H9 (cell line): ENCODE results near the gene ATG5. TPM values are rescaled to one million over a fixed set of nuclear protein-coding genes. Genes with fewer than 3 reads are reported as not detected.

Source experiments
- DNase-seq: peaks from one replicate; pipeline ENCODE4 v3.0.0-alpha.2; 2017
- H2AFZ ChIP-seq: one replicate; pipeline ENCODE4 v1.6.1; 2013; ENCODE audit warnings: mild to moderate bottlenecking, low read length, control low read depth, moderate library complexity
- H2AK5ac ChIP-seq: 2 replicates; pipeline ENCODE4 v1.6.1; 2013; ENCODE audit warnings: low read length, control low read depth, mixed read lengths; ENCODE audit not compliant: insufficient read length
- H2BK120ac ChIP-seq: one replicate; pipeline ENCODE4 v1.6.1; 2013; ENCODE audit warnings: low read depth, mild to moderate bottlenecking, low read length, control low read depth, inconsistent platforms; ENCODE audit not compliant: poor library complexity, severe bottlenecking
- H2BK12ac ChIP-seq: 2 replicates; pipeline ENCODE4 v1.6.1; 2013; ENCODE audit warnings: low read length, control low read depth, mixed read lengths, low read depth; ENCODE audit not compliant: insufficient read length
- H2BK15ac ChIP-seq: 2 replicates; pipeline ENCODE4 v1.6.1; 2013; ENCODE audit warnings: low read depth, low read length, control low read depth
- H2BK20ac ChIP-seq: one replicate; pipeline ENCODE4 v1.6.1; 2013; ENCODE audit warnings: low read depth, mild to moderate bottlenecking, low read length, control low read depth, inconsistent platforms; ENCODE audit not compliant: poor library complexity, severe bottlenecking
- H2BK5ac ChIP-seq: 2 replicates; pipeline ENCODE4 v1.6.1; 2013; ENCODE audit warnings: low read length, control low read depth, mixed read lengths; ENCODE audit not compliant: insufficient read length
- H3K14ac ChIP-seq: 2 replicates; pipeline ENCODE4 v1.6.1; 2013; ENCODE audit warnings: low read length, control low read depth; ENCODE audit not compliant: insufficient read depth
- H3K18ac ChIP-seq: 2 replicates; pipeline ENCODE4 v1.6.1; 2013; ENCODE audit warnings: low read depth, mild to moderate bottlenecking, mixed read lengths, low read length, control low read depth; ENCODE audit not compliant: insufficient read length
- H3K23ac ChIP-seq: 2 replicates; pipeline ENCODE4 v1.6.1; 2013; ENCODE audit warnings: low read length, control low read depth, mixed read lengths, low read depth; ENCODE audit not compliant: insufficient read length
- H3K23me2 ChIP-seq: 2 replicates; pipeline ENCODE4 v1.6.1; 2013; ENCODE audit warnings: low read depth, mild to moderate bottlenecking, mixed read lengths, low read length, control low read depth; ENCODE audit not compliant: insufficient read length, poor library complexity, severe bottlenecking
- H3K27ac ChIP-seq: 2 replicates; pipeline ENCODE4 v1.5.1; 2013; ENCODE audit warnings: low read length, control low read depth, mixed read lengths, low read depth; ENCODE audit not compliant: insufficient read length
- H3K27me3 ChIP-seq: 2 replicates; pipeline ENCODE4 v1.6.1; 2013; ENCODE audit warnings: low read length, control low read depth, inconsistent platforms; ENCODE audit not compliant: insufficient read depth
- H3K4ac ChIP-seq: 2 replicates; pipeline ENCODE4 v1.6.1; 2013; ENCODE audit warnings: low read depth, mild to moderate bottlenecking, control low read depth, inconsistent platforms, low read length, moderate library complexity
- H3K4me1 ChIP-seq: 2 replicates; pipeline ENCODE4 v1.6.1; 2013; ENCODE audit warnings: low read length, control low read depth, inconsistent platforms; ENCODE audit not compliant: insufficient read depth
- H3K4me2 ChIP-seq: 2 replicates; pipeline ENCODE4 v1.6.1; 2013; ENCODE audit warnings: low read length, control low read depth, mixed read lengths; ENCODE audit not compliant: insufficient read length, insufficient read depth
- H3K56ac ChIP-seq: 2 replicates; pipeline ENCODE4 v1.6.1; 2013; ENCODE audit warnings: low read depth, mild to moderate bottlenecking, mixed read lengths, low read length, control low read depth; ENCODE audit not compliant: insufficient read length
- H3K79me1 ChIP-seq: 2 replicates; pipeline ENCODE4 v1.6.1; 2013; ENCODE audit warnings: low read depth, mild to moderate bottlenecking, moderate library complexity, low read length, control low read depth, inconsistent platforms; ENCODE audit not compliant: insufficient read depth, poor library complexity, severe bottlenecking
- H3K79me2 ChIP-seq: 2 replicates; pipeline ENCODE4 v1.6.1; 2013; ENCODE audit warnings: low read length, control low read depth, inconsistent platforms; ENCODE audit not compliant: insufficient read depth
- H3K9ac ChIP-seq: 2 replicates; pipeline ENCODE4 v1.6.1; 2013; ENCODE audit warnings: low read length, control low read depth, mixed read lengths; ENCODE audit not compliant: insufficient read length; ENCODE audit errors: extremely low read depth
- H3K9me3 ChIP-seq: one replicate; pipeline ENCODE4 v1.6.1; 2013; ENCODE audit warnings: low read depth, low read length, inconsistent platforms; ENCODE audit not compliant: control insufficient read depth
- H3T11ph ChIP-seq: one replicate; pipeline ENCODE4 v1.6.1; 2013; ENCODE audit warnings: mild to moderate bottlenecking, low read length, control low read depth, inconsistent platforms
- H4K20me1 ChIP-seq: one replicate; pipeline ENCODE4 v1.6.1; 2013; ENCODE audit not compliant: control insufficient read depth, insufficient read length, insufficient read depth
- H4K5ac ChIP-seq: 2 replicates; pipeline ENCODE4 v1.6.1; 2013; ENCODE audit warnings: low read depth, mild to moderate bottlenecking, mixed read lengths, low read length, control low read depth; ENCODE audit not compliant: insufficient read length
- H4K8ac ChIP-seq: replicated peaks from 2 replicates; pipeline ENCODE4 v1.6.1; 2013; ENCODE audit warnings: low read length, control low read depth, mixed read lengths, low read depth; ENCODE audit not compliant: insufficient read length
- H4K91ac ChIP-seq: 2 replicates; pipeline ENCODE4 v1.6.1; 2013; ENCODE audit warnings: low read depth, mild to moderate bottlenecking, moderate library complexity, mixed read lengths, low read length, control low read depth; ENCODE audit not compliant: insufficient read length
- H3K27ac Mint-ChIP-seq, 3 experiments: 2 replicates in 2 of 3; 3 replicates in 1 of 3; pipeline ENCODE4 v1.8.0; 2020 to 2021; ENCODE audit warnings: mixed read lengths in 3 of 3, mild to moderate bottlenecking in 1 of 3, moderate library complexity in 1 of 3
- H3K27me3 Mint-ChIP-seq: 2 replicates; pipeline ENCODE4 v1.8.0; 2021; ENCODE audit warnings: low read depth, mild to moderate bottlenecking, moderate library complexity, mixed read lengths
- H3K36me3 Mint-ChIP-seq, 3 experiments: 2 replicates in 2 of 3; 3 replicates in 1 of 3; pipeline ENCODE4 v1.8.0; 2020 to 2021; ENCODE audit warnings: low read depth in 3 of 3, mixed read lengths in 3 of 3; ENCODE audit not compliant: insufficient read depth in 1 of 3
- H3K4me1 Mint-ChIP-seq, 2 experiments: 2 replicates each; pipeline ENCODE4 v1.8.0; 2020; ENCODE audit warnings: mixed read lengths in 2 of 2
- H3K4me3 Mint-ChIP-seq, 2 experiments: 2 replicates in 1 of 2; 3 replicates in 1 of 2; pipeline ENCODE4 v1.8.0; 2020 to 2021; ENCODE audit warnings: mild to moderate bottlenecking in 2 of 2, mixed read lengths in 2 of 2, moderate library complexity in 1 of 2
- H3K9me3 Mint-ChIP-seq, 2 experiments: 2 replicates in 1 of 2; 3 replicates in 1 of 2; pipeline ENCODE4 v1.8.0; 2020; ENCODE audit warnings: mild to moderate bottlenecking in 2 of 2, mixed read lengths in 2 of 2, moderate library complexity in 1 of 2
- WGBS: extraction: QIAGEN DNeasy Blood & Tissue Kit; methylation state at CpG from one replicate; pipeline ENCODE4 v1.1.7; 2013; ENCODE audit warnings: missing lambda C conversion rate, low lambda C conversion rate, mixed read lengths; ENCODE audit not compliant: insufficient read length; ENCODE audit errors: extremely low coverage; 5-methylcytosine and 5-hydroxymethylcytosine counted together
- total RNA-seq: library from RNA; stranded (reverse); gene quantifications from 2 replicates; pipeline ENCODE4 v1.2.1, GENCODE V29; 2021
- TF ChIP-seq, protein P1 (sequence below): fragments of 200-600 bp; sonication (generic); conservative IDR thresholded peaks from 3 replicates; pipeline ENCODE4 v1.8.0; 2021; ENCODE audit warnings: antibody characterized with exemption, mild to moderate bottlenecking

Gene ATG5
- total RNA-seq, 1 experiment from 2014 or later, result 36.7 TPM

DNA sequence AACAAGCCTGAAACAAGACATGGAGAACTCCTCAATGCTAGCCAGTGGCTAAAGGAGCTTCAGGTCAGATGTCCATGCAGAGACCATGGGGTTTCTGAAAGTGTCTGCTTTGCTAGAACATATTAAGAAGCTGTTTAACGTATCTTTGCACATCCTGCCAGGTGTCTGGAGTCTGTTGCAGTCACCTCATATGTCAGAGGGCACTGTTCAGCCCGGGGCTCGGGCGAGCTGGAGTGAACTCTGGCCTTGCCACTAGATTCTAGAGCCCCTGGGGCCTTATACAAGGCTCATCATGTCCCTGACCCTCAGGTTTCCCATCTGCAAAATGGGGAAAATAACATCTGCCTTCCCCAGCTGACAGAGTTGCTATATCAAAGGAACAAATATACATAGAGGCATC lies 180.4 kb downstream of the ATG5 start:
- no peak overlapping the region for H2BK15ac ChIP-seq
- no peaks in the 10 kb centered on the region for H3K9me3 Mint-ChIP-seq
- no peak overlapping the region for H3K27ac ChIP-seq
- no peak overlapping the region for H3K4me3 Mint-ChIP-seq
- H4K8ac ChIP-seq, result no peak overlapping the region
- H4K20me1 ChIP-seq, result no peaks in the 10 kb centered on the region
- no peak overlapping the region for H2AK5ac ChIP-seq
- no peak overlapping the region for H3K56ac ChIP-seq
- H3K4me1 Mint-ChIP-seq, result peaks cover 38 to 41% of the 10 kb centered on the region in 2 experiments
- H3K36me3 Mint-ChIP-seq, result no peaks in the 10 kb centered on the region
- H3K27me3 ChIP-seq, result no peaks in the 10 kb centered on the region
- H3K23me2 ChIP-seq, result no peaks in the 10 kb centered on the region
- H3K4ac ChIP-seq, result no peak overlapping the region
- no peak overlapping the region for H2BK120ac ChIP-seq
- H3K14ac ChIP-seq, result no peak overlapping the region
- H2BK5ac ChIP-seq, result no peak overlapping the region
- no peak overlapping the region for H4K5ac ChIP-seq
- no peak overlapping the region for H3K27ac Mint-ChIP-seq
- TF ChIP-seq, protein P1, sequence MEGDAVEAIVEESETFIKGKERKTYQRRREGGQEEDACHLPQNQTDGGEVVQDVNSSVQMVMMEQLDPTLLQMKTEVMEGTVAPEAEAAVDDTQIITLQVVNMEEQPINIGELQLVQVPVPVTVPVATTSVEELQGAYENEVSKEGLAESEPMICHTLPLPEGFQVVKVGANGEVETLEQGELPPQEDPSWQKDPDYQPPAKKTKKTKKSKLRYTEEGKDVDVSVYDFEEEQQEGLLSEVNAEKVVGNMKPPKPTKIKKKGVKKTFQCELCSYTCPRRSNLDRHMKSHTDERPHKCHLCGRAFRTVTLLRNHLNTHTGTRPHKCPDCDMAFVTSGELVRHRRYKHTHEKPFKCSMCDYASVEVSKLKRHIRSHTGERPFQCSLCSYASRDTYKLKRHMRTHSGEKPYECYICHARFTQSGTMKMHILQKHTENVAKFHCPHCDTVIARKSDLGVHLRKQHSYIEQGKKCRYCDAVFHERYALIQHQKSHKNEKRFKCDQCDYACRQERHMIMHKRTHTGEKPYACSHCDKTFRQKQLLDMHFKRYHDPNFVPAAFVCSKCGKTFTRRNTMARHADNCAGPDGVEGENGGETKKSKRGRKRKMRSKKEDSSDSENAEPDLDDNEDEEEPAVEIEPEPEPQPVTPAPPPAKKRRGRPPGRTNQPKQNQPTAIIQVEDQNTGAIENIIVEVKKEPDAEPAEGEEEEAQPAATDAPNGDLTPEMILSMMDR, result no peak
- H2BK12ac ChIP-seq, result no peak overlapping the region
- no peak overlapping the region for H3T11ph ChIP-seq
- H3K4me2 ChIP-seq, result no peak overlapping the region
- no CpG with 5 or more reads among the region's 4 CpGs for WGBS
- H3K27me3 Mint-ChIP-seq, result no peaks in the 10 kb centered on the region
- no peak overlapping the region for H3K18ac ChIP-seq
- no peak overlapping the region for H2AFZ ChIP-seq
- no peak overlapping the region for H2BK20ac ChIP-seq
- no peaks in the 10 kb centered on the region for H3K79me1 ChIP-seq
- no peaks in the 10 kb centered on the region for H3K9me3 ChIP-seq
- H3K9ac ChIP-seq, result no peak overlapping the region
- no peak overlapping the region for H4K91ac ChIP-seq
- DNase-seq, result no peak
- H3K79me2 ChIP-seq, result no peaks in the 10 kb centered on the region
- no peaks in the 10 kb centered on the region for H3K4me1 ChIP-seq
- H3K23ac ChIP-seq, result no peak overlapping the region
